NCI-H2196 (cell line): Measurements from ENCODE around the gene BCR.
A peak's percentile ranks its signal among the peaks of the same experiment; 100 is the strongest.

Experiments
- DNase-seq: peaks from one replicate; lab custom pipeline; 2025; ENCODE audit not compliant: unreplicated experiment; lab: John Stamatoyannopoulos, UW

The BCR gene

GRCh38 chr22:23150762-23151161, 29.5 kb upstream of the BCR start:
- no peak for DNase-seq

DNA sequence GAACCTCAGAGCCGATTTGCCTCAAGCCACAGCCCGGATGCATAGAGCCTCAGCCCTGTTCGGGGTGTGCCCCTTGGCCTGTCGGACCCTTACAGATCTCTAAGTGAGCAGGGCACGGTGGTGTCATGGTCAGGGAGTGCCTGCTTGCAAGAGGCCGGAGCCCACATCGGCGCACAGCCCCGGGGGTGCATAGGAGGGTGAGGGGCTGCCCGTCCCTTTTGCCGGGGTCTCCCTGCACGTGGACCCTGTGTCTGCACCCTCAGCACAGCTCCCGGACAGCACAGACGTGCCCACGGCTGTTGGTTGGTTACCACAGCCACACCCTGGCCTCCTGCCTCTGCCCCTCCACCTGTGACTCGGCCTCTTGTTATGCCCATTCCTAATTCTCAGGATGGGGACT, 28.5 kb upstream of the BCR start:
- DNase-seq = no peak

GRCh38 chr22:23152238-23153114, 27.8 kb upstream of the BCR start:
- DNase-seq = no peak

DNA sequence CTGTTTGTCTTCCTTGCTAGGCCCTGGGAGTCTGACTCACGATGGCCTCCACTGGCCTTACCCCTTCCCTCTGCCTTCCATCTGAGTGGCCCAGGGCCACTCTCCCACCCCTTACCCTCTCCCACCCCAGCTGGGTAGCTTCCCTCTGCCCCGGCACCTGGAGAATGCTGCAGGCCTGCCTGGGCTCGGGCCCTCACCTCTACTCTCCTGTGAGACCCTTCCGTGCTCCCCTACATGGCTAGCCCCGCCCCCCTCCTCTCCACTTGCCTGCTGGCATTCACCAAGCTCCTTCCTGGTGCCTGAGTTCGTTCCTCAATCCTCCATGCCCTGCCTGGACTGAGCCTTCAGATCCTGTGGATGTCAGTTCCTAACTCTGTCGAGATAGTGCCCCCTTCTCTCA, 26.3 kb upstream of the BCR start:
- no peak for DNase-seq

GRCh38 chr22:23154461-23154860, 25.8 kb upstream of the BCR start:
- DNase-seq = no peak

GRCh38 chr22:23155143-23155542, 25.2 kb upstream of the BCR start:
- no peak for DNase-seq

GRCh38 chr22:23155831-23156230, 24.5 kb upstream of the BCR start:
- no peak for DNase-seq

DNA sequence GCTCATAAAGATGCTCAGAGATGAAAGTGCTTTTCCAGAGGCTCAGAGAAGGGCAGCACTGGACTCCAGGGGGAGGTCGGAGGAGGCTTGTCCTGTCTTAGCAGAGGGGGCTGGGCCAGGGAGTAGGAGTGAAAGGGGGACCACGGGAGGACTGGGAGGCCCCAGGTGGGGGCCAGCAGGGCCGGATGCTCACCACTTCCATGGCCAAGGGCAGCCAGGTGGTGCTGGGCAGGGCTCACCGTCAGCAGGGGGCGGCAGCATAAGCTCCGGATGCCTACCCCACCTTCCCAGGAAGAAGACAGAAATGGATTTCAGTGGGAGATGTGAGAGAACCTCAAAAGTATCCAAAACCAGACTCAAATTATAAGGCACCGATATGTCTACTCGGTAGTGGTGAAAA, 24.0 kb upstream of the BCR start:
- no peak for DNase-seq

GRCh38 chr22:23157560-23158515, 22.5 kb upstream of the BCR start:
- DNase-seq = no peak

DNA sequence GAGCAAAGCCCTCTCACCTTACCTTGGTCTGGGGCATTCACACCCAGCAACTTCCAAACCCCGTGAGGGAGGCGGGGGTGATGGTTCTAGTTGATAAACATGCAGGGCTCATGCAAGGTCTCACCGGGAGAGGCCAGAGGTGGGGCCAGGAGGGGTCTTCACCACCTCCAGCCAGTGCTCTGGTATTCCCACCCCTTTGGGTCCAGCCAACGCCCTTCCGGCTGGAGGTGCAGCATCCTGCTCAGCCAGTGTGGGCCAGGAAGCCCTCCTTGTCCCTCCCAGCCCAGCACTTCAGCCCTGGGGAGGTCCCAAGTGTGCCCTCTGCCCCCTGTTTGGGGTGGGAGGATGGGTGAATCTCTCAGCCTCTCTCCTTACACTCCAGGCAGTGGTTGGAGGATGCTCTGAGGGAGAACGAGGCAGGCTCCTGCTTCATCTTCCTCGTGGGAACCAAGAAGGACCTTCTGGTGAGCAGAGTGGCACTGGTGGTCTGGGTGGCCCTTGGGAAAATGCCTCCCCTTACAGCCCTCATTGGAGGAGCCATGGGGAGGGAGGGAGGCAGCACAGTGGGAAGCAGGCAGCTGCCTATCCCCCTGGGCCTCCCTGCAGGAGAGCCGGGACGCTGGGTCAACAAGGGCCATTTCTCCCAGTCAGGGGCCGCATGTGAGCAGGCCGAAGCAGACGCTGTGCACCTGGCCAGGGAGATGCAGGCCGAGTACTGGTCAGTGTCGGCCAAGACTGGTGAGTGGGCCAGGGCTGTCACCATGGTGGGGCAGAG, 21.6 kb upstream of the BCR start:
- DNase-seq = no peak

GRCh38 chr22:23159291-23159630, 21.0 kb upstream of the BCR start:
- no peak for DNase-seq

GRCh38 chr22:23161029-23161428, 19.3 kb upstream of the BCR start:
- no peak for DNase-seq

DNA sequence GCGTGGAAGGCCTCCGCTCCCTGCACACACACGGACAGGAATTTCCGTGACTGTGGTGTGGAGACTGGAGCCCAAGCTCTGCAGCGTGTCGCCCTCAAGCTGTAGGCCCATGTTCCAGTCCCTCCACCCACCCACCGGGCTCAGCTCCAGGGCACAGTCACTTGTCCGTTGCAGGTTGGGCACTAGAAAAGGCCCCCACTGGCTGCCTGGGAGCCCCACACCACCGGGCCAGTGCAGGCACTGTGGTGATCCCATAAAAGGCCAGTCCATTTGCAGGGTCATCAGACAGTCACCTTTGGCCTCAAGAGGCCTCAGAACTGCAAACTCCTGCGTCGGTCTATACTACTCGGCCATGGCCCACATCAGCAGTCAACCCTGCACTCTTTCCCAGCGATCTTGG, 18.7 kb upstream of the BCR start:
- no peak for DNase-seq

DNA sequence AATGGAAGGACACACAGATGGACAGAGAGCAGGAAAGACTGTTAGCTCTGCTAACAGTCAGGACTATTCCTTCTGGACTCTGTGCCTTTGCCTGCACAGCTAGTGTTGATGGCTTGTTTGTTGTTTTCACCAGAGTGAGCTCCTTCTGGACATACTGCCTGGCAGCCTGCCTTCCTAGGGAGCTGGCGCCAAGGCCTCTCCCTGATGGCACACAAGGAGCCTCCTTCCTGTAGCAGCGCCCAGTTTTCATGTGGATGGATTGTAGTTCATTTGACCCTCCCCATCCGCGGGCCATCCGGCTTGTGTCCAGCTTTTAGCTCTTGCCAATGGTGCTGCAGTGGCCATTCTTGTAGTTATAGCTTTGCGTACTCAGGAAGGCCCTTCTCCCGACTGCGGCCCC, 16.6 kb upstream of the BCR start:
- DNase-seq = peak; percentile 43

DNA sequence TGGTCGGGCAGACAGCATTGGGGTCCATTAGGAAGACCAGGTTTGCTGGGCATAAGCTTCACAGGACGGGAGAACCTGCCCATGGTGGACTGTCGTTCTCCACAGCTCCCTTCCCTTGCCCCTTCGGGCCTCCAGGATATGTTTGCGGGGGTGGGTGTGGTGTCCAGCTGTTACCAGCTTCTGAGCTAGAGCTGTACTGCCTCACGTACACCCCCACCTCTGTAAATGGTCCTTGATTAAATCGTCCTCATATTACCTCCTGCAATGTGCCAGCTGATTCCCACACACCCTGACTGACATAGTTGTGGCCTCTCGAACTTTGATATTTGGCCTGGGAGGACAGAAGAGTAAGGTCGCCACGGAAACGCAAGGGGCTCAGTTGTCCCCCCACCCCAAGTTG, 16.2 kb upstream of the BCR start:
- DNase-seq = no peak

GRCh38 chr22:23166042-23166831, 14.1 kb upstream of the BCR start:
- DNase-seq = no peak

GRCh38 chr22:23166841-23167616, 13.3 kb upstream of the BCR start:
- DNase-seq = no peak

DNA sequence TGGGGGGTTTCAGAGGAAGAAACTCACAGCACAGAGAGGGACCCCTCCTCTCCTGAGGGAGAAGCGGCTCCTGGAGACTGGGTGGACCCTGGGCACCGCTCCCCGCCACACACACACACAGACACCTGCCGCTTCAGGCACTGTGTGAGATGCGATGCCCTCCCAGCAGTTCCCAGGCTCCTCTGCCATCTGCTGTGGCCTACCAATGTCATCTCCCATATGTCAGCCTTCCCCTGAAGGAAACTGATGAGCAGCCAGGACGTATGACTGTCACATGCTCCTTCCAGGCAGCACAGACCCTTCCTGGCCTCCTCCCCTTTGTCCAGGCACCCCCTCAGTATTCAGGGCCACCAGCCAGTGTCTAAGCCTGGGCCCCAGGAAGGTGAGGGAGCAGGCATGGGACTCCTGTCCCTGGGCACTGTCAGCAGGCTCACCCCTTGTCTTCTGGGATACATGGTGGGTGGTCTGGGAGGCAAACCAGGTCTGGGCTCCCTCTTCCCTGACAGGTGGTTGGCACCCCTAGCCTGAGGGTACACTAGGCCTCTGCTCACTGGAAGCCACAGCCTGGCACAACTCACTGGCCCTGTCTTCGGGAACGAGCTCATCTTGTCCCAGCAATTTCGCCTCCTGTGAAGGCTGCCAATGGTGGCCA, 11.8 kb upstream of the BCR start:
- no peak for DNase-seq

DNA sequence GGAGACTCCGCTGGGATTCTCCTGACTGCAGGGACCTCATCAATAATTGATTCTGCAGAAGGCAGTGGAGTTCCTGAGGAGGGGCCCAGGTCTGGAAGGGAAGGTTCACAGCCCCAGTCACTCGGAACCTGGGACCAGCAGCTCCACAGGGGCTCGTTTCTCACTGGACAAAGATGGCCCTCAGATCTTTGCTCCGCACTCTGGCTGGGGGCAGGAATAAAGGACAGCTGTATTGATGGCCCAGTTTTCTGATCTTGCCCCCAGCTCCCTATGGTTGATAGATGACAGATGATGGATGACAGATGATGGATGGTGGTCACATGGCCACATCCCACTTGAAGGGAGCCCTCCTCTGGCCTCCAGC, 11.3 kb upstream of the BCR start:
- DNase-seq = no peak
